Cardiac muscle cell (in vitro differentiated cells and primary cell): Measurements from ENCODE around the gene MBNL2. TPM values are rescaled to one million over a fixed set of nuclear protein-coding genes. Genes with fewer than 3 reads are reported as not detected.

Experiments used
- DNase-seq, 2 donors: peaks; one replicate each; pipeline versions ENCODE4 v3.0.0 to v3.0.0-alpha.2; 2010 to 2017; ENCODE audit warnings: low read depth in 1 of 2, low spot score in 1 of 2
- H3K27ac ChIP-seq: fragments of 200-600 bp; sonication (generic); 2 replicates; pipeline ENCODE4 v1.5.1; 2016
- H3K27me3 ChIP-seq: fragments of 200-600 bp; sonication (generic); 2 replicates; pipeline ENCODE4 v1.6.0; 2016; ENCODE audit warnings: control low read depth
- H3K36me3 ChIP-seq: fragments of 200-600 bp; sonication (generic); 2 replicates; pipeline ENCODE4 v1.5.1; 2016; ENCODE audit warnings: control low read depth
- H3K4me1 ChIP-seq: fragments of 200-600 bp; sonication (generic); 2 replicates; pipeline ENCODE4 v1.8.1; 2017; ENCODE audit warnings: low read depth, mild to moderate bottlenecking, mixed run types
- H3K4me3 ChIP-seq: fragments of 200-600 bp; sonication (generic); 2 replicates; pipeline ENCODE4 v1.5.1; 2016; ENCODE audit warnings: mild to moderate bottlenecking
- H3K9me3 ChIP-seq: fragments of 200-600 bp; sonication (generic); 2 replicates; pipeline ENCODE4 v1.5.1; 2017; ENCODE audit warnings: low read depth, mild to moderate bottlenecking, control low read depth
- CTCF ChIP-seq: IDR thresholded peaks from 2 replicates; pipeline ENCODE4 v1.5.1; 2012; ENCODE audit warnings: low read depth, mild to moderate bottlenecking, low read length
- polyA plus RNA-seq: library from polyadenylated mRNA; unstranded; fragments of >200 nt; fragmentation: Nextera tagmentation; extraction: Ambion mirVana; gene quantifications from 2 replicates; pipeline ENCODE4 v1.2.1, GENCODE V29; 2016
- total RNA-seq: library from RNA; depleted of rRNA; stranded (reverse); fragments of >200 nt; gene quantifications from 2 replicates; pipeline ENCODE4 v1.2.3, GENCODE V29; 2016

The MBNL2 gene
- total and polyA plus RNA-seq, 2 experiments from 2014 or later, result 15.2 to 27.8 TPM

- Histone ChIP-seq H3K4me1 (no peaks in the 10 kb centered on the region), H3K9me3 (no peaks in the 10 kb centered on the region), H3K4me3 (no peak overlapping the region), H3K27me3 (no peaks in the 10 kb centered on the region), H3K36me3 (no peaks in the 10 kb centered on the region), H3K27ac (no peak overlapping the region)
- no peak for TF ChIP-seq CTCF
- no peak for DNase-seq
These were observed 30.0 kb upstream of the MBNL2 start for GRCh38 chr13:97192166-97192565.

GRCh38 chr13:97193577-97193976, 28.6 kb upstream of the MBNL2 start:
- H3K9me3 ChIP-seq, result no peaks in the 10 kb centered on the region
- no peaks in the 10 kb centered on the region for H3K36me3 ChIP-seq
- no peak for DNase-seq
- H3K27ac ChIP-seq, result no peak overlapping the region
- TF ChIP-seq CTCF, result no peak
- no peaks in the 10 kb centered on the region for H3K4me1 ChIP-seq
- H3K4me3 ChIP-seq, result no peak overlapping the region
- no peaks in the 10 kb centered on the region for H3K27me3 ChIP-seq

GRCh38 chr13:97194479-97194878, 27.7 kb upstream of the MBNL2 start:
- no peaks in the 10 kb centered on the region for H3K9me3 ChIP-seq
- DNase-seq, result peak in 1 of 2 donors; percentile 67
- H3K36me3 ChIP-seq, result no peaks in the 10 kb centered on the region
- no peak overlapping the region for H3K4me3 ChIP-seq
- H3K4me1 ChIP-seq, result no peaks in the 10 kb centered on the region
- no peak overlapping the region for H3K27ac ChIP-seq
- no peak for TF ChIP-seq CTCF
- H3K27me3 ChIP-seq, result no peaks in the 10 kb centered on the region

- TF ChIP-seq CTCF, result no peak
- no peak overlapping the region for H3K27ac ChIP-seq
- H3K4me3 ChIP-seq, result no peak overlapping the region
- no peaks in the 10 kb centered on the region for H3K27me3 ChIP-seq
- H3K4me1 ChIP-seq, result no peaks in the 10 kb centered on the region
- no peaks in the 10 kb centered on the region for H3K9me3 ChIP-seq
- DNase-seq, result no peak
- no peaks in the 10 kb centered on the region for H3K36me3 ChIP-seq
These were observed 25.8 kb upstream of the MBNL2 start for GRCh38 chr13:97196340-97196739.

GRCh38 chr13:97198753-97199152, 23.4 kb upstream of the MBNL2 start:
- Histone ChIP-seq H3K4me1 (no peaks in the 10 kb centered on the region), H3K27me3 (no peaks in the 10 kb centered on the region), H3K4me3 (no peak overlapping the region), H3K27ac (no peak overlapping the region), H3K9me3 (no peaks in the 10 kb centered on the region), H3K36me3 (no peaks in the 10 kb centered on the region)
- no peak for DNase-seq
- TF ChIP-seq CTCF, result no peak

GRCh38 chr13:97199451-97199850, 22.7 kb upstream of the MBNL2 start:
- H3K4me1 ChIP-seq, result no peaks in the 10 kb centered on the region
- no peak overlapping the region for H3K27ac ChIP-seq
- TF ChIP-seq CTCF, result no peak
- no peaks in the 10 kb centered on the region for H3K9me3 ChIP-seq
- no peaks in the 10 kb centered on the region for H3K36me3 ChIP-seq
- H3K27me3 ChIP-seq, result no peaks in the 10 kb centered on the region
- no peak for DNase-seq
- no peak overlapping the region for H3K4me3 ChIP-seq
